A673 (cell line): Measurements from ENCODE around the gene BATF3.

Source experiments
- EZH2 ChIP-seq: fragments of 200-600 bp; sonication (generic); IDR thresholded peaks from 2 replicates; pipeline ENCODE4 v1.6.1; 2017; ENCODE audit warnings: borderline replicate concordance, low read depth, mild to moderate bottlenecking, mixed read lengths, antibody characterized with exemption, low read length; ENCODE audit not compliant: poor library complexity, severe bottlenecking
- TF ChIP-seq, protein P1 (sequence below): fragments of 300-800, 200-600 bp; sonication (generic); conservative IDR thresholded peaks from 2 replicates; pipeline ENCODE4 v1.5.1; 2017; ENCODE audit warnings: low read depth, mild to moderate bottlenecking, antibody characterized with exemption, low read length, moderate library complexity, mixed read lengths

DNA sequence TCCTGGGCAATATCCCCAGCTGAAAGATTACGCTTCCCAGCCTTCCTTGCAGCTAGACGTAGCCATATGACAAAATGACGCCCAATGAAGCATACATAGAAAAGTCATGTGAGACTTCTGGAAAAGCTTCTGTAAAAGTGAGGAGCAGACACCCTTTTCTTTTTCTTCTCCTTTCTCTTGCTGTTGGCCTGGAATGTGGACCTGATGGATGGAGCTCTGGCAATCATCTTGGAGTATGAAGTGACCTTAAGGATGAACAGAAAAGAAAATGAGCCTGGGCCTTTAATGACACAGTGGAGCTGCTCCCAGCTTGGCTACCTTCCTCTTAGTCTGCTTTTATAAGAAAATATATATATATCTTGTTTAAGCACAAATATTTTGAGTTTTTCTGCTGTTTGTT, 24.8 kb downstream of the BATF3 start:
- TF ChIP-seq, protein P1, sequence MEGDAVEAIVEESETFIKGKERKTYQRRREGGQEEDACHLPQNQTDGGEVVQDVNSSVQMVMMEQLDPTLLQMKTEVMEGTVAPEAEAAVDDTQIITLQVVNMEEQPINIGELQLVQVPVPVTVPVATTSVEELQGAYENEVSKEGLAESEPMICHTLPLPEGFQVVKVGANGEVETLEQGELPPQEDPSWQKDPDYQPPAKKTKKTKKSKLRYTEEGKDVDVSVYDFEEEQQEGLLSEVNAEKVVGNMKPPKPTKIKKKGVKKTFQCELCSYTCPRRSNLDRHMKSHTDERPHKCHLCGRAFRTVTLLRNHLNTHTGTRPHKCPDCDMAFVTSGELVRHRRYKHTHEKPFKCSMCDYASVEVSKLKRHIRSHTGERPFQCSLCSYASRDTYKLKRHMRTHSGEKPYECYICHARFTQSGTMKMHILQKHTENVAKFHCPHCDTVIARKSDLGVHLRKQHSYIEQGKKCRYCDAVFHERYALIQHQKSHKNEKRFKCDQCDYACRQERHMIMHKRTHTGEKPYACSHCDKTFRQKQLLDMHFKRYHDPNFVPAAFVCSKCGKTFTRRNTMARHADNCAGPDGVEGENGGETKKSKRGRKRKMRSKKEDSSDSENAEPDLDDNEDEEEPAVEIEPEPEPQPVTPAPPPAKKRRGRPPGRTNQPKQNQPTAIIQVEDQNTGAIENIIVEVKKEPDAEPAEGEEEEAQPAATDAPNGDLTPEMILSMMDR = no peak
- no peak for TF ChIP-seq EZH2
